GM19438 (cell line): ENCODE results near the gene PRRG2.

Experiments
- ATAC-seq: cut with Tn5 transposase; IDR thresholded peaks from one replicate; pipeline ENCODE4 v1.9.1; 2021; ENCODE audit warnings: low read depth; ENCODE audit not compliant: unreplicated experiment

Gene PRRG2

DNA sequence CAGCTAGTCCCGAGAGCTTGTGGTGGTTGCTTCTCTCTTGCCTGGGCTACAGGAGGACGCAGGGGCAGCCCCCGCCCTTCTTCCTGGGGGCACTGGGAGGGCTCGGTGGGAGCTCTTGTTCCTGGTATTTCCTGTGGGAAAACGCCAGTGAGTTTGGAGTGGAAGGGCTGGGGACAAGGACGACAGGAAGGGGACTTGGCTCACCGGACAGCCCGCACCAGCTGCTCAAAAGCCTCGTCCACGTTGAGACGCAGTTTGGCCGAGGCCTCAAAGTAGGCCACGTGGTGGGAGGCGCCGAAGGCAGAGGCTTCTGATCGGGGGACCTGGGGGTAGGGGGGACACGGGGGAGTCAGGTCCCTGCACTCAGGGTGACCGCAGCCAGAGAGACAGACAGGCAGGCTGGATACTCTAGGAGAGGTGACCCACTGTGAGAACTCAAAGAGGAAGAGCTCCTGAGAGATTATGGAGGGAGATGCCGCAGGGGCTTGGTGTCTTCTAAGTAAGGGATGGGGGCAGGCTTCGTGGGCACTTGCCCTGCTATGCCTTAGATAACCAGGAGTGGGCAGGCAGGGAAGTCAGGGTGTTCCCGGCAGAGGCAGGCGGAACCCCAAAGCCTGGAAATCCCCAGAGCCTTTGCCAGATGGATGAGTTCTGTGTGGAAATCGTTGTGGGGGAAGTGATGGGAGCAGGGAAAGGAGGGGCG is 54.6 kb downstream of the PRRG2 start:
- ATAC-seq = no peak

DNA sequence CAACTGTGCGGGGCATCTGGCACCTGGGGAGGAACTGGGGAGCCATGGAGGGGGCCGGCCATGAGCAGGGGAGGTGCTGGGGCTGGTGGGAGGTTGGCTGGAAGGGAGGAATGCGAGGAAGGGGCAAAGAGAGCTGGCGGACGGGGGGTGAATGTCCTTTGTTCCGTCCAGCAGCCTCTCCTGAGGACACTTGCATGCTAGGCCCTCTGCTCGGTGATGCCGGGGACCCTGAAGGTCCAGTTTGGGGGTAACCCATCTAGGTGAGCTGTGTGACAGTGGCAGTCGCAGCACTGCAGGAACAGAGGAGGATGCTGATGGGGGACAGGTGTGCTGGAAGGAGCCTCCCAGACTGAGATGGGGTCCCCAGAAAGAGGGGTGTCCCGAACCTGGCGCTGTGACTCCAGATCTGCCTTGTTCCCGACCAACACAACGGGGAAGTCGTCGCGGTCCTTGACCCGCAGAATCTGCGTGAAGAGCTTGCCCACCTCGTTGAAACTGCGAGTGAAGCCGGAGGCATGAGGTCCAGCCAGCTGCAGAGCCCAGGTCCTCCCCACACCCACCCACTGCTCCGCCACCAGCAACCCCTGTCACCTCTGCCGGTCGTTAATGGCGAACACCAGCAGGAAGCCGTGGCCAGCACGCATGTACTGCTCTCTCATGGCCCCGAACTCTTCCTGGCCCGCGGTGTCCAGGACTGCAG is 55.3 kb downstream of the PRRG2 start:
- ATAC-seq = no peak

GRCh38 chr19:49637821-49638738 is 57.0 kb downstream of the PRRG2 start:
- no peak for ATAC-seq

GRCh38 chr19:49639401-49640112 is 58.4 kb downstream of the PRRG2 start:
- no peak for ATAC-seq

- ATAC-seq = peak; percentile 61
These were observed 59.2 kb downstream of the PRRG2 start, which contains the start of gene RRAS for GRCh38 chr19:49640113-49640898. RRAS (minus strand) TSS chr19:49640143; CDS start chr19:49640098, 45 bp downstream.
